HG02973 (cell line): ENCODE results near the gene RPF1.
"Not testable (repeated sequence)": the region's sequence is repeated elsewhere in the genome, so short reads cannot be mapped to it uniquely, and the experiment has no call there.

Source experiments
- ATAC-seq: cut with Tn5 transposase; IDR thresholded peaks from one replicate; pipeline ENCODE4 v1.9.1; 2021; ENCODE audit warnings: moderate library complexity; ENCODE audit not compliant: unreplicated experiment

The RPF1 gene

GRCh38 chr1:84489766-84490165 is 10.7 kb downstream of the RPF1 start:
- no peak for ATAC-seq

DNA sequence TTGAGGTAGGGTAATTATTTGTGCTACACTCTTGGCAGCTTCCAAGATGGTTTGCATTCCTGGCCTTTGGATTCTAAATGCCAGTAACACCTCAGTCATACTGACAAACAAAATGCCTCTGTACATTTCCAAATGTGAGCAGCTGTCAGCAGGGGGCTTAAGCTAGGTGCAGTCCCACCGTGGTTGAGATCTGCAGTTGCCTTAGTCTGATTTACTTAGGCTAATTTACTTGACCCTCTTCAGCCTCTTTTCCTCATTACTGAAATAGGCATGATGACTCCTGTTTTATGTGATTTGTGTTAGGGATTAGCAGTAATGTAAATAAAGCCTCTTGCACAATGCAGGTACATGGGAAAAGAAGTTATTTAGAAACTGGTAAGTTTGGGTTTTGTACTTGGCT is 13.7 kb downstream of the RPF1 start:
- no peak for ATAC-seq

DNA sequence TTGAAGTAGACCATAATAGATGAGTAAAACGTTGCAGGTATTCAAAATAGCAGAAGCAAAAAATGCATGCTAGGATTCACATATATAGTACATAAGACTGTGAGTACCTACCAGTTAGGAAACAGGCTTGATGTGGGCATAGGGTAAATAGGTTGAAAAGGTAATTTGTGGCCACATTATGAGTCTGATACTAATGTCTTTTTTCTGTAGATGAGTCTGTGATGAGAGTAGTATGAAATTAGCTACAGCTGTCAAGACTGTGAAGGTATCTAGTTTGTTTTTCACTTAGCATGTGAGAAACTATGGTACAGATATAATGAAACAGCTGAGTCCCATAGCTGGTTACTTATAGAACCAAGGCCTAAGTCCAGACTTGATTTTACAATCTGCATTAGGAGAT is 14.7 kb downstream of the RPF1 start:
- no peak for ATAC-seq

GRCh38 chr1:84496498-84496897 is 17.4 kb downstream of the RPF1 start:
- no peak for ATAC-seq

GRCh38 chr1:84497631-84498275 is 18.7 kb downstream of the RPF1 start:
- ATAC-seq, result no peak

GRCh38 chr1:84502927-84503326 is 23.9 kb downstream of the RPF1 start:
- no peak for ATAC-seq

DNA sequence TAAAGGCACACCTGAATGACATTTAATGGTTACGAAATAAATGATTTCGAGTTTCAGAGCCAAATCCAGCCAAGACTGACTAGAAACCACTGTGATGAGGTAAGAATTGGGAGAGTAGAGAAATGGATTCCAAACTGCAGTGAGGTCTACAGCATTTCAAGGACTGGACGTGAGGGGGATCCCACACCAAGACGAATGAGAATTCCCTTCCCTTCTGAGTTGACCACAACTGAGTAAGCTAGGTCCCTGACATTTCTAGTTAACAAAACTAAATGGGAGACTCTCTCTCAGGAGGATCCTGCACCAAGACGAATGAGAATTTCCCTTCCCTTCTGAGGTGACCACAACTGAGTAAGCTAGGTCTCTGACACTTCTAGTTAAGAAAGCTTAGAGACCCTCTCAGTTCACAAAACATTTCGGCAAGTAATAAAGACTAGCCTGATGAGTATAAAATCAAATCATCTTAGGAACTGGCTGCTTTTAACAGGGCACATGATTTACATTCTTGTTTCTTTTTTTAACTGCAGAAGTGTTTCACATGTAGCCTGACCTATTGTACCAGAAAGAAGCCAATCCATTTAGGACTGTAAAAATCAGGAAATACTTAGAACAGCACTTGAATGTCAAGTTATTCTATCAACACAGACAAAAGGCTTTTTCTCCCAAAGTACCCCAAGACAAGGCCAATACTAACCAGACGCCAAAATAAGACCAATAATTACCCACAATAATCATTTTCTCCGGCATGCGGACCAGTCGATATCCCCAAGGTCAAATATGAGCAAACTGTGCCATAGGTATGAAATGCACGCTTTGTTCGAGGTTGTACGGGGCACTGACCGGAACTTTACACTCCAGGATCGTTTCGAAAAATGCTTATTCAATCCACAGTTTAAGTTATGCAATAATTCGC is 25.8 kb downstream of the RPF1 start:
- no peak for ATAC-seq

DNA sequence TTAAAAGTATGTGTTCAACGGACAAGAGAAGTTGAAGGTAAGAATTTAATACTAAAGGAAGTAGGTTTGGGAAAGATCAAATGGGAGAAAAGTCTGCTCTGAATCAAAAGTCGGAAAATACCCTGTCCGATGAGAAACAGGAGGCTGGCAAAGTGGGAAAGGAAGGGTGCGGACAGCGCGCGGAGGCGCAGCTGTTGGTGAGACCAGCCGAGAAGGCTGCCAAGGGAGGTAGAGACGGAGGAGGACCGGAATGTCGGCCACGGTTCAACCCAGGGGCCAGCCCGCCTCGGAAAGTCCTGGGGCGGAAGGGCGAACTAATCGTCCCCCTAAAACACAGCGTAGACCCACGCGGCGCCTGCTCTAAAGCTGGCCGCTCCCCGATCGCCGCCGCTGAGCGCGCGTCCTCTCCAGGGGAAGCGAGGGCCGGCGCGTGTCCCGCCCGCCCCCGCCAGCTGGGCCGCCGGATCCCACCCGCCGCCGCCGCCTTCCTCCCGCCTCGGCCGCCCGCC is 26.5 kb downstream of the RPF1 start:
- peak; percentile 11 for ATAC-seq

- peak; percentile 82 for ATAC-seq
These were observed 27.1 kb downstream of the RPF1 start, which contains the start of the genes GNG5 and SPATA1 for GRCh38 chr1:84506002-84506728. TSS of gene GNG5 (minus strand) at chr1:84506581. CDS start at chr1:84506091, 490 bp downstream. TSS of gene SPATA1 (plus strand) at chr1:84506386. CDS start at chr1:84516360, 9,974 bp downstream.

- no peak for ATAC-seq
These were observed 27.8 kb downstream of the RPF1 start for GRCh38 chr1:84506729-84507453.

- ATAC-seq, result not testable (repeated sequence)
These were observed 28.8 kb downstream of the RPF1 start for GRCh38 chr1:84507887-84508286.

GRCh38 chr1:84508510-84508909 is 29.4 kb downstream of the RPF1 start:
- no peak for ATAC-seq

- no peak for ATAC-seq
These were observed 30.0 kb downstream of the RPF1 start for GRCh38 chr1:84509029-84509428.

DNA sequence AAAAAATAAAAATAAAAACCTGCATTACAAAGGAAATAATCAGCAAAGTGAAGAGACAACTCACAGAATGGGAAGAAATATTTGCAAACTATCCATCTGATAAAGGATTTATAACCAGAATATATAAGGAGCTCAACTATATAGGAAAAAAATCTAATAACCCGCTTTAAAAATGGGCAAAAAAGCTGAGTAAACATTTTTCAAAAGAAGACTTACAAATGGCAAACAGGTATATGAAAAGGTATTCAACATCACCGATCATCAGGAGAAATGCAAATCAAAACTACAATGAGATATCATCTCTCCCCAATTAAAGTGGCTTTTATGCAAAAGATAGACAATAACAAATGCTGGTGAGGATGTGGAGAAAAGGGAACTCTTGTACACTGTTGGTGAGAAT is 31.1 kb downstream of the RPF1 start:
- ATAC-seq, result no peak

- ATAC-seq, result no peak
These were observed 31.6 kb downstream of the RPF1 start for GRCh38 chr1:84510668-84511067.

GRCh38 chr1:84524590-84524989 is 45.5 kb downstream of the RPF1 start:
- no peak for ATAC-seq

DNA sequence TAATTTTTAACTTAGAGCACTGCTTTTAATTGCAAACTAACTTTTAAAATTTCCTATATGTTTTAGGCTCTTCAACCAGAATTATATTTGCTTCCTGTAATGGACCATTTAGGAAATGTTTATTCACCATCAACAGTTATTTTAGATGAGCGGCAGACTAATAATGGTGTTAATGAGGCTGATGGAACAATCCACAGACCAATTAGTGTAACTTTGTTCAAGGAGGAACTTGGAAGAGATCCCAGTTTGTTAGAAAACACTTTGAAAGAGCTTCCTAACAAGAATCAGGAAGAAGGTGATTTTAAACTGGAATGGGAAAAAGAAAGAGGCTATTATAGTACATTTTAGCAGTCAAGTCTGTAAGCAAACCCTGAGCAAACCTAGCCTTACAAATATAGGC is 46.7 kb downstream of the RPF1 start:
- no peak for ATAC-seq

- no peak for ATAC-seq
These were observed 59.5 kb downstream of the RPF1 start for GRCh38 chr1:84538599-84538998.

- ATAC-seq, result no peak
These were observed 60.9 kb downstream of the RPF1 start for GRCh38 chr1:84539972-84540371.

DNA sequence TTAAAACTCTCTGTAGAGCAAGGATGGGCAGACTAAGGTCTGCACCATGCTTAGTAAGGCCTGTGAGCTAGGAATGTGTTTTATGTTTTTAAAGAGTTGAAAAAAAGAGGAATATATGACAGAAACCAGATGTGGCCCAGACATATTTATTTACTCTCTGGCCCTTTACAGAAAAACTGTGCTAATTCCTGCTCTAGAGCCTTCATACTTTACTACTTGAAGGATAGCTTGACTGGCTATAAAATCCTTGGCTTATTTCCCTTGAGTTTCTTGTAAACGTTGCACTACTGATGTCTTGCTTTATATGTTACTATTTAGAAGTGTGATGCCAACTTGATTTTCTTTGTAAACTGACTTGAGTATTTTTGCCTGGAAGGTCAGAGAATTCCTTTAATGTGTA is 61.7 kb downstream of the RPF1 start:
- ATAC-seq, result no peak

GRCh38 chr1:84541679-84542078 is 62.6 kb downstream of the RPF1 start:
- ATAC-seq, result no peak
